ENCODE data around the gene EFNA2. TPM values are rescaled to one million over a fixed set of nuclear protein-coding genes. Genes with fewer than 3 reads are reported as not detected.

The EFNA2 gene
- total RNA-seq, 4 donors from 2014 or later = not detected

GRCh38 chr19:1269065-1269477 is 16.6 kb upstream of the EFNA2 start, which contains the start of gene CIRBP:
Gene CIRBP, plus strand, starts transcription at chr19:1269332. Its CDS starts 1,602 bp downstream, at chr19:1270934.
- TF ChIP-seq CTCF (IDR thresholded peaks at IDR 0.05; ENCODE audit: low read depth) = no peak

GRCh38 chr19:1269478-1270212 is 16.0 kb upstream of the EFNA2 start:
- no peak for TF ChIP-seq CTCF (IDR thresholded peaks at IDR 0.05; ENCODE audit: low read depth)

GRCh38 chr19:1270213-1270853 is 15.3 kb upstream of the EFNA2 start:
- TF ChIP-seq CTCF (IDR thresholded peaks at IDR 0.05; ENCODE audit: low read depth) = no peak

- TF ChIP-seq CTCF (IDR thresholded peaks at IDR 0.05; ENCODE audit: low read depth) = no peak
Measured at GRCh38 chr19:1270854-1271527, 14.7 kb upstream of the EFNA2 start.

GRCh38 chr19:1271528-1272422 is 13.9 kb upstream of the EFNA2 start:
- TF ChIP-seq CTCF (IDR thresholded peaks at IDR 0.05; ENCODE audit: low read depth) = no peak

- no peak for TF ChIP-seq CTCF (IDR thresholded peaks at IDR 0.05; ENCODE audit: low read depth)
Measured at GRCh38 chr19:1272423-1273262, 13.0 kb upstream of the EFNA2 start.
